ENCODE measurements around the gene CCDC33. TPM values are rescaled to one million over a fixed set of nuclear protein-coding genes. Genes with fewer than 3 reads are reported as not detected.

Gene CCDC33
- total and polyA plus RNA-seq, 2 donors (not counting 1 experiment from before 2014, with no cell fraction given) = not detected

DNA sequence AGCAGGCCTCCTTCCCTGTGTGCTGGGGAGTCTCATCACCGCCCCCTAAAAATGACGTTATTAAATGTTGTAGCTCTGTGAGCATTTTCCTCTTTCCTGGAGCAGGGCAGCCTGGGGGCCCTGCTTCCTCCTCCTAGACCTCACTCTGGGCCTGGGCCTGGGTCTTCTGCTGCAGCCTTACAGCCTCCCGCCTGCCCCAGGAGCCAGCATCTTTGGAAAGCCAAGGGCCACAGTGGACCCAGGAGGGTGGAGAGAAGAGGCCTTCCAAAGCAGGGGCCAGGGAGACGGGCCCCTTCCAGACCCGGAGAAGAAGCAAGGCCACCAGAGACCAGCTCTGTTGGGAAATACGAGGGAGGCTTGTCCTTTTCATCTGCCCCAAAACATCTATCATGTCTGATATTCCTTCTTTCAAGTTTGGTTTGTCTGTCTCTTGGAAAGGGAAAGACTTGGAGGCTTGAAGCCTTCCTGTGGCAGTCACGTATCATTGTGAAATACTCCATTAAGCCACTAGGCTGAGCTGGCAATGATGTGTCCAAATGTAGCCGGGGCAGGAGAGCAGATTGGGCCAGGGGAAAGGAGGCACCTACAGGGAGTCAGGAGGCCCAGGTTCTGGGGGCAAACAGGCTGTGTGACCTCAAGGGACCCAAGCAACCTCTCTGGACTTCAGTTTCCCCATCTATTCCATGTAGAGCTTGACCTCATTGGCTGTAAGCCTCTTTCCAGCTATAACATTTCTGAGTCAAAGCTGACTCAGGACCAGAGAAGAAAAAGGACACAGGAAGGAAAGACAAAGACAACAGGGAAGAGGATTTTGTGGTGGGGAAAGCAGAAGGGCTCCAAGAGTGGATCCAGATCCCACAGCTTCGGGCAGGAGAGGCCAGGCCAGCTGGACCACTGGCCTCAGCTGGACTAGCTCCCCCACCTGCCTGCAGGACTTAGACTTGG is 100.2 kb downstream of the CCDC33 start:
- Histone ChIP-seq H3K4me3 (ENCODE audit: control extremely low read depth in 1 of 5, extremely low read depth in 1 of 5, insufficient read depth in 1 of 5, low read depth in 2 of 5, low read length in 4 of 5) (no peak overlapping the region), H3K79me2 (ENCODE audit: control insufficient read depth, insufficient read depth, low read length) (no peaks in the 10 kb centered on the region), H4K20me1 (ENCODE audit: control insufficient read depth, insufficient read depth, low read length, poor library complexity, severe bottlenecking) (no peaks in the 10 kb centered on the region), H3K27me3 (replicated peaks in 1 of 4; ENCODE audit: control extremely low read depth in 1 of 4, control insufficient read depth in 3 of 4, insufficient read depth in 4 of 4, low read length in 3 of 4) (no peaks in the 10 kb centered on the region), H3K4me1 (ENCODE audit: control insufficient read depth in 2 of 2, insufficient read depth in 2 of 2, low read length in 2 of 2) (no peaks in the 10 kb centered on the region), H2AFZ (ENCODE audit: insufficient read depth, low read depth, low read length, poor library complexity, severe bottlenecking) (no peak overlapping the region), H3K9me3 (ENCODE audit: control extremely low read depth in 1 of 3, control insufficient read depth in 2 of 3, insufficient read depth in 1 of 3, low read length in 2 of 3) (peaks cover 0 to 4% (median 0%) of the 10 kb centered on the region in 3 donors), H3K4me2 (replicated peaks; ENCODE audit: low read depth, low read length, poor library complexity, severe bottlenecking) (no peak overlapping the region), H3K27ac (ENCODE audit: low read length in 2 of 2) (no peak overlapping the region), H3K36me3 (replicated peaks in 1 of 2; ENCODE audit: control extremely low read depth in 1 of 2, control insufficient read depth in 1 of 2, extremely low read depth in 1 of 2, insufficient read depth in 2 of 2, low read length in 1 of 2) (no peaks in the 10 kb centered on the region), H3K9ac (ENCODE audit: low read length) (no peak overlapping the region)
- intact Hi-C loops (cut with micrococcal nuclease) = no loop called here
- POLR2A ChIA-PET = no interaction called here
- DNase-seq = no peak
- no peak overlapping the region for H3K27ac Mint-ChIP-seq
- H3K4me3 Mint-ChIP-seq = no peak overlapping the region
- no peaks in the 10 kb centered on the region for H3K4me1 Mint-ChIP-seq
- CTCF ChIA-PET = no interaction called here
- H3K27me3 Mint-ChIP-seq = peaks cover 9% of the 10 kb centered on the region
- ATAC-seq (ENCODE audit: low read depth) = no peak
- H3K9me3 Mint-ChIP-seq (ENCODE audit: insufficient read depth) = no peaks in the 10 kb centered on the region
- no peak for TF ChIP-seq EZH2 (IDR thresholded peaks at IDR 0.05; ENCODE audit: borderline replicate concordance, insufficient read depth, low read depth, low read length, poor library complexity, severe bottlenecking)
- TF ChIP-seq, protein P1, sequence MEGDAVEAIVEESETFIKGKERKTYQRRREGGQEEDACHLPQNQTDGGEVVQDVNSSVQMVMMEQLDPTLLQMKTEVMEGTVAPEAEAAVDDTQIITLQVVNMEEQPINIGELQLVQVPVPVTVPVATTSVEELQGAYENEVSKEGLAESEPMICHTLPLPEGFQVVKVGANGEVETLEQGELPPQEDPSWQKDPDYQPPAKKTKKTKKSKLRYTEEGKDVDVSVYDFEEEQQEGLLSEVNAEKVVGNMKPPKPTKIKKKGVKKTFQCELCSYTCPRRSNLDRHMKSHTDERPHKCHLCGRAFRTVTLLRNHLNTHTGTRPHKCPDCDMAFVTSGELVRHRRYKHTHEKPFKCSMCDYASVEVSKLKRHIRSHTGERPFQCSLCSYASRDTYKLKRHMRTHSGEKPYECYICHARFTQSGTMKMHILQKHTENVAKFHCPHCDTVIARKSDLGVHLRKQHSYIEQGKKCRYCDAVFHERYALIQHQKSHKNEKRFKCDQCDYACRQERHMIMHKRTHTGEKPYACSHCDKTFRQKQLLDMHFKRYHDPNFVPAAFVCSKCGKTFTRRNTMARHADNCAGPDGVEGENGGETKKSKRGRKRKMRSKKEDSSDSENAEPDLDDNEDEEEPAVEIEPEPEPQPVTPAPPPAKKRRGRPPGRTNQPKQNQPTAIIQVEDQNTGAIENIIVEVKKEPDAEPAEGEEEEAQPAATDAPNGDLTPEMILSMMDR (IDR thresholded peaks at IDR 0.05) = no peak
- 83% methylated on average over 6 of the region's 9 CpGs for WGBS (ENCODE audit: insufficient coverage)

- intact Hi-C loops (cut with micrococcal nuclease) = no loop called here
- Histone ChIP-seq H3K4me3 (ENCODE audit: control extremely low read depth in 1 of 5, extremely low read depth in 1 of 5, insufficient read depth in 1 of 5, low read depth in 2 of 5, low read length in 4 of 5) (no peak overlapping the region), H3K79me2 (ENCODE audit: control insufficient read depth, insufficient read depth, low read length) (no peaks in the 10 kb centered on the region), H3K4me2 (replicated peaks; ENCODE audit: low read depth, low read length, poor library complexity, severe bottlenecking) (no peak overlapping the region), H3K36me3 (replicated peaks in 1 of 2; ENCODE audit: control extremely low read depth in 1 of 2, control insufficient read depth in 1 of 2, extremely low read depth in 1 of 2, insufficient read depth in 2 of 2, low read length in 1 of 2) (no peaks in the 10 kb centered on the region), H3K9ac (ENCODE audit: low read length) (no peak overlapping the region), H2AFZ (ENCODE audit: insufficient read depth, low read depth, low read length, poor library complexity, severe bottlenecking) (no peak overlapping the region), H3K4me1 (ENCODE audit: control insufficient read depth in 2 of 2, insufficient read depth in 2 of 2, low read length in 2 of 2) (no peaks in the 10 kb centered on the region), H3K27ac (ENCODE audit: low read length in 2 of 2) (no peak overlapping the region), H3K27me3 (replicated peaks in 1 of 4; ENCODE audit: control extremely low read depth in 1 of 4, control insufficient read depth in 3 of 4, insufficient read depth in 4 of 4, low read length in 3 of 4) (no peaks in the 10 kb centered on the region), H4K20me1 (ENCODE audit: control insufficient read depth, insufficient read depth, low read length, poor library complexity, severe bottlenecking) (no peaks in the 10 kb centered on the region), H3K9me3 (ENCODE audit: control extremely low read depth in 1 of 3, control insufficient read depth in 2 of 3, insufficient read depth in 1 of 3, low read length in 2 of 3) (peaks cover 0 to 4% (median 0%) of the 10 kb centered on the region in 3 donors)
- no peak for ATAC-seq (ENCODE audit: low read depth)
- ChIA-PET POLR2A (no interaction called here), CTCF (no interaction called here)
- H3K27me3 Mint-ChIP-seq = peaks cover 13% of the 10 kb centered on the region
- H3K4me1 Mint-ChIP-seq = no peaks in the 10 kb centered on the region
- WGBS (ENCODE audit: insufficient coverage) = 83% methylated on average over 5 of the region's 5 CpGs
- H3K4me3 Mint-ChIP-seq = no peak overlapping the region
- DNase-seq = no peak
- no peak for TF ChIP-seq EZH2 (IDR thresholded peaks at IDR 0.05; ENCODE audit: borderline replicate concordance, insufficient read depth, low read depth, low read length, poor library complexity, severe bottlenecking)
- TF ChIP-seq, protein P1 (IDR thresholded peaks at IDR 0.05) = no peak
- H3K27ac Mint-ChIP-seq = no peak overlapping the region
- no peaks in the 10 kb centered on the region for H3K9me3 Mint-ChIP-seq (ENCODE audit: insufficient read depth)
Measured at GRCh38 chr15:74337146-74337545, 101.0 kb downstream of the CCDC33 start.
